Measurements from ENCODE around the gene SEPTIN10.

DNA sequence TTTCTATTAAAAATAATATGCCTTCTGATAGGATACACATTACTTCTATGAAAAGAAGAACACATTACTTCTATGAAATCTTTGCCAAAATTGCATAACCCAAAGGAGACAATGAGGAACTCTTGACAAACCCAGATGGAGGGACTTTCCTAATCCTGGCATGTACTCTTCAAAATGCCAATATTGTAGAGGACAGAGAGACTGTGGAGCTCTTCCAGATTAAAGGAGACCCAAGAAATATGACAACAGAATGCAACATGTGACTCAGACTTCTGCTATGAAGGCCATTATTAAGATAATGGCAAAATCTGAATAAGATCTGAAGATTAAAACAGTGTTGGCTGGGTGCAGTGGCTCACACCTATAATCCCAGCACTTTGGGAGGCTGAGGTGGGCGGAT, 22.6 kb upstream of the SEPTIN10 start:
- no peak for TF ChIP-seq EZH2 (IDR thresholded peaks at IDR 0.05)
- no peak for TF ChIP-seq ZNF274 (IDR thresholded peaks at IDR 0.05; ENCODE audit: low read depth, low read length)
- TF ChIP-seq, protein P1, sequence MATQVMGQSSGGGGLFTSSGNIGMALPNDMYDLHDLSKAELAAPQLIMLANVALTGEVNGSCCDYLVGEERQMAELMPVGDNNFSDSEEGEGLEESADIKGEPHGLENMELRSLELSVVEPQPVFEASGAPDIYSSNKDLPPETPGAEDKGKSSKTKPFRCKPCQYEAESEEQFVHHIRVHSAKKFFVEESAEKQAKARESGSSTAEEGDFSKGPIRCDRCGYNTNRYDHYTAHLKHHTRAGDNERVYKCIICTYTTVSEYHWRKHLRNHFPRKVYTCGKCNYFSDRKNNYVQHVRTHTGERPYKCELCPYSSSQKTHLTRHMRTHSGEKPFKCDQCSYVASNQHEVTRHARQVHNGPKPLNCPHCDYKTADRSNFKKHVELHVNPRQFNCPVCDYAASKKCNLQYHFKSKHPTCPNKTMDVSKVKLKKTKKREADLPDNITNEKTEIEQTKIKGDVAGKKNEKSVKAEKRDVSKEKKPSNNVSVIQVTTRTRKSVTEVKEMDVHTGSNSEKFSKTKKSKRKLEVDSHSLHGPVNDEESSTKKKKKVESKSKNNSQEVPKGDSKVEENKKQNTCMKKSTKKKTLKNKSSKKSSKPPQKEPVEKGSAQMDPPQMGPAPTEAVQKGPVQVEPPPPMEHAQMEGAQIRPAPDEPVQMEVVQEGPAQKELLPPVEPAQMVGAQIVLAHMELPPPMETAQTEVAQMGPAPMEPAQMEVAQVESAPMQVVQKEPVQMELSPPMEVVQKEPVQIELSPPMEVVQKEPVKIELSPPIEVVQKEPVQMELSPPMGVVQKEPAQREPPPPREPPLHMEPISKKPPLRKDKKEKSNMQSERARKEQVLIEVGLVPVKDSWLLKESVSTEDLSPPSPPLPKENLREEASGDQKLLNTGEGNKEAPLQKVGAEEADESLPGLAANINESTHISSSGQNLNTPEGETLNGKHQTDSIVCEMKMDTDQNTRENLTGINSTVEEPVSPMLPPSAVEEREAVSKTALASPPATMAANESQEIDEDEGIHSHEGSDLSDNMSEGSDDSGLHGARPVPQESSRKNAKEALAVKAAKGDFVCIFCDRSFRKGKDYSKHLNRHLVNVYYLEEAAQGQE (IDR thresholded peaks at IDR 0.05; ENCODE audit: low read depth): no peak
- no peak for TF ChIP-seq POLR2A (IDR thresholded peaks at IDR 0.05; ENCODE audit: borderline replicate concordance, extremely low read depth, insufficient read depth, insufficient read length)
- TF ChIP-seq POLR2AphosphoS5 (IDR thresholded peaks at IDR 0.05; ENCODE audit: low read depth, low read length): no peak
- TF ChIP-seq SP1 (IDR thresholded peaks at IDR 0.05; ENCODE audit: low read depth): no peak
- TF ChIP-seq, protein P2, sequence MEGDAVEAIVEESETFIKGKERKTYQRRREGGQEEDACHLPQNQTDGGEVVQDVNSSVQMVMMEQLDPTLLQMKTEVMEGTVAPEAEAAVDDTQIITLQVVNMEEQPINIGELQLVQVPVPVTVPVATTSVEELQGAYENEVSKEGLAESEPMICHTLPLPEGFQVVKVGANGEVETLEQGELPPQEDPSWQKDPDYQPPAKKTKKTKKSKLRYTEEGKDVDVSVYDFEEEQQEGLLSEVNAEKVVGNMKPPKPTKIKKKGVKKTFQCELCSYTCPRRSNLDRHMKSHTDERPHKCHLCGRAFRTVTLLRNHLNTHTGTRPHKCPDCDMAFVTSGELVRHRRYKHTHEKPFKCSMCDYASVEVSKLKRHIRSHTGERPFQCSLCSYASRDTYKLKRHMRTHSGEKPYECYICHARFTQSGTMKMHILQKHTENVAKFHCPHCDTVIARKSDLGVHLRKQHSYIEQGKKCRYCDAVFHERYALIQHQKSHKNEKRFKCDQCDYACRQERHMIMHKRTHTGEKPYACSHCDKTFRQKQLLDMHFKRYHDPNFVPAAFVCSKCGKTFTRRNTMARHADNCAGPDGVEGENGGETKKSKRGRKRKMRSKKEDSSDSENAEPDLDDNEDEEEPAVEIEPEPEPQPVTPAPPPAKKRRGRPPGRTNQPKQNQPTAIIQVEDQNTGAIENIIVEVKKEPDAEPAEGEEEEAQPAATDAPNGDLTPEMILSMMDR (IDR thresholded peaks at IDR 0.05 in 2 of 3, conservative IDR thresholded peaks at IDR 0.05 in 1 of 3; ENCODE audit: borderline replicate concordance in 1 of 3, insufficient read depth in 1 of 3, low read depth in 2 of 3, low read length in 2 of 3): no peak
- TF ChIP-seq, protein P3, sequence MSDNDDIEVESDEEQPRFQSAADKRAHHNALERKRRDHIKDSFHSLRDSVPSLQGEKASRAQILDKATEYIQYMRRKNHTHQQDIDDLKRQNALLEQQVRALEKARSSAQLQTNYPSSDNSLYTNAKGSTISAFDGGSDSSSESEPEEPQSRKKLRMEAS (IDR thresholded peaks at IDR 0.05): no peak
- no peak for TF ChIP-seq CEBPB (IDR thresholded peaks at IDR 0.05; ENCODE audit: low read depth)
- no peak for TF ChIP-seq ATF3 (IDR thresholded peaks at IDR 0.05)
- no peak for TF ChIP-seq SIN3A (IDR thresholded peaks at IDR 0.05; ENCODE audit: low read depth)
- no peak for TF ChIP-seq CBX3 (IDR thresholded peaks at IDR 0.05; ENCODE audit: low read depth)
